ENCODE measurements around the gene BHLHE41. TPM values are rescaled to one million over a fixed set of nuclear protein-coding genes. Genes with fewer than 3 reads are reported as not detected.
A peak's percentile ranks its signal among the peaks of the same experiment; 100 is the strongest.

The BHLHE41 gene
- total RNA-seq, 1 donor from 2014 or later: 2.9 TPM

DNA sequence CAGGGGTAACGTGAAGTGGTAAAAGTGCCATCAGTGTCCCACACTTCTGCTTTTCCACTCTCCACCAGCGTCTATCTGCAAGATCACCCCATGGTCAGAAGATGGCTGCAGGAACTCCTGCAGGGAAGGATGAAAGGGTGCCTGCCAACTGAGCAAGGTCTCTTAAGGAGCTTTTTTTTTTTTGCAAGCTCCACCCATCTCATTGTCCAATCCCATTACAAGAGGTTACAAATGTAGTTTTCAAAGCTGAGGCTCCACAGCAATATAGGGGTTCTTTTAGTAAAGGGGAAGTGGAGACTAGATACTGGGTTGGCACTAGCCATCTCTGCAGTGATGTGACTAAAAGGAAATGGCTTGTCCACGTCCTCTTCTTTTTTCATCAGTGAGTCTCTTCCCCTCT lies 5.9 kb upstream of the BHLHE41 start:
- Mint-ChIP-seq H3K27me3 (ENCODE audit: low read depth, unreplicated experiment) (peaks cover 73% of the 10 kb centered on the region), H3K36me3 (ENCODE audit: low read depth, unreplicated experiment) (no peaks in the 10 kb centered on the region), H3K4me3 (ENCODE audit: unreplicated experiment) (no peak overlapping the region), H3K27ac (ENCODE audit: unreplicated experiment) (no peak overlapping the region), H3K9me3 (ENCODE audit: unreplicated experiment) (no peaks in the 10 kb centered on the region), H3K4me1 (ENCODE audit: low read depth, unreplicated experiment) (peaks cover 7% of the 10 kb centered on the region)
- no peak for FAIRE-seq
- no peak for DNase-seq (ENCODE audit: low read depth)
- Histone ChIP-seq H3K36me3 (ENCODE audit: insufficient read depth, low read length) (no peaks in the 10 kb centered on the region), H2AFZ (ENCODE audit: low read depth, low read length) (no peak overlapping the region), H3K27ac (ENCODE audit: low read depth, low read length) (no peak overlapping the region), H3K4me2 (ENCODE audit: low read length) (no peak overlapping the region), H3K4me3 (ENCODE audit: insufficient read depth, low read depth, low read length) (no peak overlapping the region), H3K4me1 (ENCODE audit: insufficient read depth, low read length) (peaks cover 18% of the 10 kb centered on the region), H3K9me3 (ENCODE audit: insufficient read depth, low read depth, low read length) (no peaks in the 10 kb centered on the region), H3K27me3 (ENCODE audit: insufficient read depth, low read length) (peaks cover 3% of the 10 kb centered on the region), H3K79me2 (ENCODE audit: insufficient read depth, low read length) (no peaks in the 10 kb centered on the region), H4K20me1 (ENCODE audit: insufficient read depth, low read length) (no peaks in the 10 kb centered on the region), H3K9ac (ENCODE audit: low read length) (no peak overlapping the region)
- TF ChIP-seq EZH2 (IDR thresholded peaks at IDR 0.05; ENCODE audit: insufficient read depth, low read length): no peak
- TF ChIP-seq, protein P1, sequence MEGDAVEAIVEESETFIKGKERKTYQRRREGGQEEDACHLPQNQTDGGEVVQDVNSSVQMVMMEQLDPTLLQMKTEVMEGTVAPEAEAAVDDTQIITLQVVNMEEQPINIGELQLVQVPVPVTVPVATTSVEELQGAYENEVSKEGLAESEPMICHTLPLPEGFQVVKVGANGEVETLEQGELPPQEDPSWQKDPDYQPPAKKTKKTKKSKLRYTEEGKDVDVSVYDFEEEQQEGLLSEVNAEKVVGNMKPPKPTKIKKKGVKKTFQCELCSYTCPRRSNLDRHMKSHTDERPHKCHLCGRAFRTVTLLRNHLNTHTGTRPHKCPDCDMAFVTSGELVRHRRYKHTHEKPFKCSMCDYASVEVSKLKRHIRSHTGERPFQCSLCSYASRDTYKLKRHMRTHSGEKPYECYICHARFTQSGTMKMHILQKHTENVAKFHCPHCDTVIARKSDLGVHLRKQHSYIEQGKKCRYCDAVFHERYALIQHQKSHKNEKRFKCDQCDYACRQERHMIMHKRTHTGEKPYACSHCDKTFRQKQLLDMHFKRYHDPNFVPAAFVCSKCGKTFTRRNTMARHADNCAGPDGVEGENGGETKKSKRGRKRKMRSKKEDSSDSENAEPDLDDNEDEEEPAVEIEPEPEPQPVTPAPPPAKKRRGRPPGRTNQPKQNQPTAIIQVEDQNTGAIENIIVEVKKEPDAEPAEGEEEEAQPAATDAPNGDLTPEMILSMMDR (IDR thresholded peaks at IDR 0.05; ENCODE audit: insufficient read depth, low read depth, low read length): no peak

DNA sequence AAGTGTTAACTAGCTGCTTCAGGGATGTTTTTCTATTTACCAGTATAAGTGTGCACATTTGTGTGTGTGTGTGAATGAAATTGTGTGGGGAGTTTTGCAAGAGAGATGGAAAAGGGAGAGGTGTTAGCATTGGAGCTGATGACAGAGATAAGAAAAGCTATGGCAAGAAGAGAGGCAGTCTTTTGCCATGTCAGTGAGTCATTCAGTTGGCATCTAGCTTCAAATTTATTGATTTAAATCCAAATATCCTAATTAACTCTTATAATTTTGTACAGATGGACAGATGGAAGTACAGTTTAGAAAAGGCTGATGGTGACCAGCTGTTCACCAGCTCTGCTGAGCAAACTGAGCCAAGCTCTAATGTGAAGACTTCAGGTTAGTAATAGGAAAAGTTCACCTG lies 3.3 kb upstream of the BHLHE41 start:
- Mint-ChIP-seq H3K9me3 (ENCODE audit: unreplicated experiment) (no peaks in the 10 kb centered on the region), H3K4me3 (ENCODE audit: unreplicated experiment) (no peak overlapping the region), H3K4me1 (ENCODE audit: low read depth, unreplicated experiment) (peaks cover 7% of the 10 kb centered on the region), H3K27me3 (ENCODE audit: low read depth, unreplicated experiment) (peaks cover 56% of the 10 kb centered on the region), H3K27ac (ENCODE audit: unreplicated experiment) (no peak overlapping the region), H3K36me3 (ENCODE audit: low read depth, unreplicated experiment) (no peaks in the 10 kb centered on the region)
- Histone ChIP-seq H3K4me3 (ENCODE audit: insufficient read depth, low read depth, low read length) (no peak overlapping the region), H3K27me3 (ENCODE audit: insufficient read depth, low read length) (peaks cover 8% of the 10 kb centered on the region), H3K9me3 (ENCODE audit: insufficient read depth, low read depth, low read length) (no peaks in the 10 kb centered on the region), H3K4me1 (ENCODE audit: insufficient read depth, low read length) (peaks cover 14% of the 10 kb centered on the region), H4K20me1 (ENCODE audit: insufficient read depth, low read length) (no peaks in the 10 kb centered on the region), H3K4me2 (ENCODE audit: low read length) (no peak overlapping the region), H2AFZ (ENCODE audit: low read depth, low read length) (no peak overlapping the region), H3K27ac (ENCODE audit: low read depth, low read length) (no peak overlapping the region), H3K36me3 (ENCODE audit: insufficient read depth, low read length) (no peaks in the 10 kb centered on the region), H3K79me2 (ENCODE audit: insufficient read depth, low read length) (peaks cover 17% of the 10 kb centered on the region), H3K9ac (ENCODE audit: low read length) (no peak overlapping the region)
- TF ChIP-seq, protein P1 (IDR thresholded peaks at IDR 0.05; ENCODE audit: insufficient read depth, low read depth, low read length): no peak
- TF ChIP-seq EZH2 (IDR thresholded peaks at IDR 0.05; ENCODE audit: insufficient read depth, low read length): no peak
- FAIRE-seq: no peak
- DNase-seq (ENCODE audit: low read depth): no peak

- Histone ChIP-seq H3K9ac (ENCODE audit: low read length) (no peak overlapping the region), H3K79me2 (ENCODE audit: insufficient read depth, low read length) (peaks cover 22% of the 10 kb centered on the region), H2AFZ (ENCODE audit: low read depth, low read length) (no peak overlapping the region), H4K20me1 (ENCODE audit: insufficient read depth, low read length) (no peaks in the 10 kb centered on the region), H3K4me1 (ENCODE audit: insufficient read depth, low read length) (peaks cover 14% of the 10 kb centered on the region), H3K9me3 (ENCODE audit: insufficient read depth, low read depth, low read length) (no peaks in the 10 kb centered on the region), H3K36me3 (ENCODE audit: insufficient read depth, low read length) (no peaks in the 10 kb centered on the region), H3K4me2 (ENCODE audit: low read length) (peak overlapping the region; percentile 95), H3K27me3 (ENCODE audit: insufficient read depth, low read length) (peaks cover 8% of the 10 kb centered on the region), H3K27ac (ENCODE audit: low read depth, low read length) (no peak overlapping the region), H3K4me3 (ENCODE audit: insufficient read depth, low read depth, low read length) (no peak overlapping the region)
- no peaks in the 10 kb centered on the region for H3K9me3 Mint-ChIP-seq (ENCODE audit: unreplicated experiment)
- peak overlapping the region; percentile 36 for H3K4me3 Mint-ChIP-seq (ENCODE audit: unreplicated experiment)
- H3K36me3 Mint-ChIP-seq (ENCODE audit: low read depth, unreplicated experiment): no peaks in the 10 kb centered on the region
- peaks cover 48% of the 10 kb centered on the region for H3K27me3 Mint-ChIP-seq (ENCODE audit: low read depth, unreplicated experiment)
- FAIRE-seq: no peak
- H3K27ac Mint-ChIP-seq (ENCODE audit: unreplicated experiment): no peak overlapping the region
- H3K4me1 Mint-ChIP-seq (ENCODE audit: low read depth, unreplicated experiment): peaks cover 8% of the 10 kb centered on the region
- no peak for DNase-seq (ENCODE audit: low read depth)
- no peak for TF ChIP-seq EZH2 (IDR thresholded peaks at IDR 0.05; ENCODE audit: insufficient read depth, low read length)
- TF ChIP-seq, protein P1 (IDR thresholded peaks at IDR 0.05; ENCODE audit: insufficient read depth, low read depth, low read length): no peak
These were observed 2.6 kb upstream of the BHLHE41 start for GRCh38 chr12:26127404-26127803.

Measured in astrocyte (in vitro differentiated cells and primary cell).